Immature natural killer cell (primary cell): ENCODE results near the gene IMMP2L. TPM values are rescaled to one million over a fixed set of nuclear protein-coding genes. Genes with fewer than 3 reads are reported as not detected.
"Not testable (repeated sequence)": the region's sequence is repeated elsewhere in the genome, so short reads cannot be mapped to it uniquely, and the experiment has no call there.

ENCODE experiments used
- DNase-seq, 3 donors: peaks; one replicate each; pipeline ENCODE4 v3.0.0; 2022; ENCODE audit warnings: mixed read lengths in 1 of 3
- H3K27ac Mint-ChIP-seq, 6 donors: one replicate each; pipeline ENCODE4 v1.8.0; 2020; ENCODE audit warnings: mixed read lengths in 6 of 6, mild to moderate bottlenecking in 5 of 6, inconsistent platforms in 4 of 6, moderate library complexity in 3 of 6
- H3K27me3 Mint-ChIP-seq, 3 donors: one replicate each; pipeline ENCODE4 v1.8.0; 2020 to 2021; ENCODE audit warnings: low read depth in 3 of 3, mild to moderate bottlenecking in 3 of 3, mixed read lengths in 3 of 3, moderate library complexity in 3 of 3, inconsistent platforms in 1 of 3
- H3K36me3 Mint-ChIP-seq, 3 donors: one replicate each; pipeline ENCODE4 v1.8.0; 2020; ENCODE audit warnings: mixed read lengths in 3 of 3, inconsistent platforms in 2 of 3, mild to moderate bottlenecking in 2 of 3
- H3K4me1 Mint-ChIP-seq, 2 donors: one replicate each; pipeline ENCODE4 v1.8.0; 2020; ENCODE audit warnings: inconsistent platforms in 2 of 2, mild to moderate bottlenecking in 2 of 2, mixed read lengths in 2 of 2, moderate library complexity in 1 of 2
- H3K4me3 Mint-ChIP-seq, 5 donors: one replicate each; pipeline ENCODE4 v1.8.0; 2020; ENCODE audit warnings: mild to moderate bottlenecking in 5 of 5, mixed read lengths in 5 of 5, inconsistent platforms in 3 of 5, moderate library complexity in 3 of 5
- H3K9me3 Mint-ChIP-seq, 6 donors: one replicate each; pipeline ENCODE4 v1.8.0; 2020; ENCODE audit warnings: mild to moderate bottlenecking in 6 of 6, mixed read lengths in 6 of 6, inconsistent platforms in 4 of 6, moderate library complexity in 3 of 6
- polyA plus RNA-seq, 3 donors: library from polyadenylated mRNA; unstranded; fragments of 300-500 nt; fragmentation: Illumina TruSeq; gene quantifications; one replicate each; pipeline ENCODE4 v1.2.3, GENCODE V29; 2021

The IMMP2L gene
- polyA plus RNA-seq, 3 donors from 2014 or later, result 17.0 to 20.7 TPM; not detected in 1

GRCh38 chr7:111262293-111263116, 299.8 kb downstream of the IMMP2L start:
- Mint-ChIP-seq H3K36me3 (no peaks in the 10 kb centered on the region), H3K4me3 (no peak overlapping the region), H3K9me3 (peaks cover 0 to 2% (median 0%) of the 10 kb centered on the region in 6 donors), H3K4me1 (peaks cover 0 to 17% of the 10 kb centered on the region in 2 donors), H3K27me3 (peaks cover 0 to 2% (median 0%) of the 10 kb centered on the region in 3 donors), H3K27ac (no peak overlapping the region)
- DNase-seq, result no peak

- Mint-ChIP-seq H3K9me3 (peaks cover 0 to 2% (median 0%) of the 10 kb centered on the region in 6 donors), H3K36me3 (no peaks in the 10 kb centered on the region), H3K27ac (no peak overlapping the region), H3K4me1 (peaks cover 0 to 17% of the 10 kb centered on the region in 2 donors), H3K27me3 (peaks cover 0 to 2% (median 0%) of the 10 kb centered on the region in 3 donors), H3K4me3 (no peak overlapping the region)
- DNase-seq, result no peak
Measured at GRCh38 chr7:111261496-111261895, 300.8 kb downstream of the IMMP2L start.

- Mint-ChIP-seq H3K27me3 (no peaks in the 10 kb centered on the region), H3K36me3 (no peaks in the 10 kb centered on the region), H3K4me1 (peaks cover 0 to 15% of the 10 kb centered on the region in 2 donors)
Measured at GRCh38 chr7:111259991-111260390, 302.3 kb downstream of the IMMP2L start.

GRCh38 chr7:111256391-111256790, 305.9 kb downstream of the IMMP2L start:
- no peak for DNase-seq
- Mint-ChIP-seq H3K9me3 (peaks cover 0 to 11% (median 6%) of the 10 kb centered on the region in 6 donors), H3K36me3 (peaks cover 0 to 5% (median 0%) of the 10 kb centered on the region in 3 donors), H3K27me3 (peaks cover 0 to 4% (median 0%) of the 10 kb centered on the region in 3 donors), H3K27ac (no peak overlapping the region), H3K4me1 (no peaks in the 10 kb centered on the region), H3K4me3 (no peak overlapping the region)

More at GRCh38 chr7:111259991-111260390, 302.3 kb downstream of the IMMP2L start:
- DNase-seq, result no peak
- Mint-ChIP-seq H3K27ac (no peak overlapping the region), H3K9me3 (peaks cover 0 to 2% (median 0%) of the 10 kb centered on the region in 6 donors), H3K4me3 (no peak overlapping the region)

- Mint-ChIP-seq H3K4me1 (no peaks in the 10 kb centered on the region), H3K27me3 (peaks cover 0 to 5% (median 0%) of the 10 kb centered on the region in 3 donors), H3K4me3 (no peak overlapping the region), H3K27ac (no peak overlapping the region), H3K36me3 (peaks cover 5 to 7% (median 5%) of the 10 kb centered on the region in 3 donors), H3K9me3 (peaks cover 3 to 17% (median 12%) of the 10 kb centered on the region in 6 donors)
- DNase-seq, result no peak
Measured at GRCh38 chr7:111255576-111255975, 306.7 kb downstream of the IMMP2L start.

- Mint-ChIP-seq H3K9me3 (peaks cover 4 to 29% (median 24%) of the 10 kb centered on the region in 6 donors), H3K36me3 (peaks cover 5 to 16% (median 14%) of the 10 kb centered on the region in 3 donors)
- not testable (repeated sequence) for H3K4me3 Mint-ChIP-seq, H3K4me1 Mint-ChIP-seq, H3K27ac Mint-ChIP-seq, DNase-seq, H3K27me3 Mint-ChIP-seq
Measured at GRCh38 chr7:111251365-111251764, 310.9 kb downstream of the IMMP2L start.

GRCh38 chr7:111249807-111250206, 312.5 kb downstream of the IMMP2L start:
- peaks cover 4 to 29% (median 24%) of the 10 kb centered on the region in 6 donors for H3K9me3 Mint-ChIP-seq
- H3K27me3 Mint-ChIP-seq, H3K27ac Mint-ChIP-seq, H3K4me3 Mint-ChIP-seq, H3K4me1 Mint-ChIP-seq, DNase-seq: not testable (repeated sequence)
- H3K36me3 Mint-ChIP-seq, result peaks cover 5 to 16% (median 14%) of the 10 kb centered on the region in 3 donors

GRCh38 chr7:111242141-111242755, 320.0 kb downstream of the IMMP2L start:
- peaks cover 5 to 15% of the 10 kb centered on the region in 2 donors for H3K4me1 Mint-ChIP-seq
- peaks cover 0 to 8% (median under 1%) of the 10 kb centered on the region in 6 donors for H3K9me3 Mint-ChIP-seq
- no peaks in the 10 kb centered on the region for H3K27me3 Mint-ChIP-seq
- H3K27ac Mint-ChIP-seq, result no peak overlapping the region
- no peak for DNase-seq
- no peak overlapping the region for H3K4me3 Mint-ChIP-seq
- no peaks in the 10 kb centered on the region for H3K36me3 Mint-ChIP-seq

- no peak overlapping the region for H3K4me3 Mint-ChIP-seq
- peaks cover 0 to 18% (median 6%) of the 10 kb centered on the region in 6 donors for H3K9me3 Mint-ChIP-seq
- H3K36me3 Mint-ChIP-seq, result peaks cover 4 to 11% (median 7%) of the 10 kb centered on the region in 3 donors
- no peaks in the 10 kb centered on the region for H3K27me3 Mint-ChIP-seq
- DNase-seq, result no peak
- no peak overlapping the region for H3K27ac Mint-ChIP-seq
- H3K4me1 Mint-ChIP-seq, result peaks cover 5 to 15% of the 10 kb centered on the region in 2 donors
Measured at GRCh38 chr7:111240371-111240770, 321.9 kb downstream of the IMMP2L start.

- peaks cover 0 to 20% (median 7%) of the 10 kb centered on the region in 6 donors for H3K9me3 Mint-ChIP-seq
- H3K4me1 Mint-ChIP-seq, result peaks cover 5 to 15% of the 10 kb centered on the region in 2 donors
- no peaks in the 10 kb centered on the region for H3K27me3 Mint-ChIP-seq
- H3K36me3 Mint-ChIP-seq, result peaks cover 5 to 11% (median 7%) of the 10 kb centered on the region in 3 donors
- H3K27ac Mint-ChIP-seq, result no peak overlapping the region
- DNase-seq, result no peak
- H3K4me3 Mint-ChIP-seq, result no peak overlapping the region
Measured at GRCh38 chr7:111239437-111239836, 322.9 kb downstream of the IMMP2L start.

GRCh38 chr7:111238886-111239285, 323.4 kb downstream of the IMMP2L start:
- peaks cover 6 to 11% (median 7%) of the 10 kb centered on the region in 3 donors for H3K36me3 Mint-ChIP-seq
- peaks cover 5 to 15% of the 10 kb centered on the region in 2 donors for H3K4me1 Mint-ChIP-seq
- no peak for DNase-seq
- H3K27ac Mint-ChIP-seq, result no peak overlapping the region
- peaks cover 0 to 20% (median 7%) of the 10 kb centered on the region in 6 donors for H3K9me3 Mint-ChIP-seq
- peak overlapping the region in 2 of 5 donors; percentile 8 to 15 for H3K4me3 Mint-ChIP-seq
- H3K27me3 Mint-ChIP-seq, result no peaks in the 10 kb centered on the region

GRCh38 chr7:111235709-111236108, 326.6 kb downstream of the IMMP2L start:
- no peak for DNase-seq
- H3K4me3 Mint-ChIP-seq, result no peak overlapping the region
- H3K9me3 Mint-ChIP-seq, result peaks cover under 1 to 17% (median 7%) of the 10 kb centered on the region in 6 donors
- no peak overlapping the region for H3K27ac Mint-ChIP-seq
- no peaks in the 10 kb centered on the region for H3K27me3 Mint-ChIP-seq
- H3K36me3 Mint-ChIP-seq, result peaks cover 7 to 11% (median 8%) of the 10 kb centered on the region in 3 donors
- peaks cover 9 to 23% of the 10 kb centered on the region in 2 donors for H3K4me1 Mint-ChIP-seq

GRCh38 chr7:111232249-111233084, 329.8 kb downstream of the IMMP2L start:
- Mint-ChIP-seq H3K27me3 (no peaks in the 10 kb centered on the region), H3K4me1 (peaks cover 4 to 8% of the 10 kb centered on the region in 2 donors), H3K9me3 (peaks cover 2 to 15% (median 7%) of the 10 kb centered on the region in 6 donors), H3K4me3 (no peak overlapping the region), H3K27ac (no peak overlapping the region), H3K36me3 (peaks cover 7 to 11% (median 8%) of the 10 kb centered on the region in 3 donors)
- DNase-seq, result no peak
